Activated CD4-positive, alpha-beta T cell treated with anti-CD3 and anti-CD28 coated beads, Interleukin-2, amount 50 U/mL, for 48 hours (primary cell): ENCODE results near the gene LRP3.
"Not testable (repeated sequence)": the region's sequence is repeated elsewhere in the genome, so short reads cannot be mapped to it uniquely, and the experiment has no call there.

Source experiments
- DNase-seq, 2 experiments: peaks; one replicate each; pipeline ENCODE4 v3.0.0-alpha.2; 2020

Gene LRP3

DNA sequence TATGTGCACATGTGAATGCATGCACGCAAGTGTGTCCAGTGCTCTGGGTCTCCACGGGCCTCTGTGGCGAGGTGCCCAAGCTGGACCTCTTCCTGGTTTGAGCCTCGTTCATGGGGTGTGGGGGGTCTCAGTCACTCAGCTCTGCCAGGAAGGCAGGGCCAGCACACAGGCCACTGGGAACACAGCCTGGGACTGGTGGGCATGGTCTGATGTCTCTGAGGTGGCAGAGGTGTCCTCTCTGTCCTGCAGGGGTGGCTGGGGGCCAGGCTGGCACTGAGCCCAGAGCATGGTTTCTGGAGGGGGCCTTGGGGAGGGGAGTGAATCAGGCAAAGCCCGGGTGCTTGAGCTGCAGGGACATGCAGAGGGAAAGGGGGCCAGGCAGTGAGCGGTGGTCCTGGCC is 9.4 kb downstream of the LRP3 start:
- no peak for DNase-seq

DNA sequence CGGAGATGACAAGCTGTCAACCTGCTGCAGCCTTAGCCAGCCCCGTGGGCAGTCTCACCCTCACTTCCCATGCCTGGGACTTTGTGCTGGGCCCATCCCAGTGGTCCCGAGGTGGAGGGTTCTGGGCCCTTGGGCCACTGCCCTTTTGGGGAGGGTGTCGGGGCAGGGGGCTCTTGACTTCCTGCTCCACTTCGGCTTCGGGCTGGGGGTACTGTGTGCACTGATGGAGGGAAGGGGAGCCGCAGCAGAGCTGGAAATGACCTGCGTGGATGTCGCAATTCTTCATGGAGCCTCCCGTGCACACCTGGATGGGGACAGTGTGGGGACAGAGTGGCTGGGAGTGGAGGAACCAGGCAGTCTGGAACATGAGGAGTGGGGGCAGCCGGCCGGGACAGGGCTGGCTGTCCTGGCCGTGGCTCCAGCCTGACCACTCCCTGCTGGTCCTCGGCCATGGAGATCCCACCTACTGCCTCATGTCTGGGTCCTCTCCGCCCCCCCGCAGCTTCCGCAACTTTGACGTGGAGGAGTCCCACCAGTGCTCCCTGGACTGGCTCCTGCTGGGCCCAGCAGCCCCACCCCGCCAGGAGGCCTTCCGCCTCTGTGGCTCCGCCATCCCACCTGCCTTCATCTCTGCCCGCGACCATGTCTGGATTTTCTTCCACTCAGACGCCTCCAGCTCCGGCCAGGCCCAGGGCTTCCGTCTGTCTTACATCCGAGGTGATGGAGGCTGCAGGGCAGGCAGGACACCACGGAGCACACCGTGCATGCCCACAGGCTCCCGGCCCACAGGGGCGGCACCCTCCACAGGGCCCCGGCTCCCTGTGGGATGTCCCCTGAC is 10.2 kb downstream of the LRP3 start:
- DNase-seq: no peak

GRCh38 chr19:33205110-33205509 is 11.0 kb downstream of the LRP3 start:
- DNase-seq: no peak

DNA sequence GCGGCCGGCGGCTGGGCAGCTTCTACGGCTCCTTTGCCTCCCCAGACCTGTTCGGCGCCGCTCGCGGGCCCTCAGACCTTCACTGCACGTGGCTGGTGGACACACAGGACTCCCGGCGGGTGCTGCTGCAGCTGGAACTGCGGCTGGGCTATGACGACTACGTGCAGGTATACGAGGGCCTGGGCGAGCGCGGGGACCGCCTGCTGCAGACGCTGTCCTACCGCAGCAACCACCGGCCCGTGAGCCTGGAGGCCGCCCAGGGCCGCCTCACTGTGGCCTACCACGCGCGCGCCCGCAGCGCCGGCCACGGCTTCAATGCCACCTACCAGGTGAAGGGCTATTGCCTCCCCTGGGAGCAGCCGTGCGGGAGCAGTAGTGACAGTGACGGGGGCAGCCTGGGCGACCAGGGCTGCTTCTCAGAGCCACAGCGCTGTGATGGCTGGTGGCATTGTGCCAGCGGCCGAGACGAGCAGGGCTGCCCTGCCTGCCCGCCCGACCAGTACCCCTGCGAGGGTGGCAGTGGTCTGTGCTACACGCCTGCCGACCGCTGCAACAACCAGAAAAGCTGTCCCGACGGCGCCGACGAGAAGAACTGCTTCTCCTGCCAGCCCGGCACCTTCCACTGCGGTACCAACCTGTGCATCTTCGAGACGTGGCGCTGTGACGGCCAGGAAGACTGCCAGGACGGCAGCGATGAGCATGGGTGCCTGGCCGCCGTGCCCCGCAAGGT is 11.6 kb downstream of the LRP3 start:
- no peak for DNase-seq

DNA sequence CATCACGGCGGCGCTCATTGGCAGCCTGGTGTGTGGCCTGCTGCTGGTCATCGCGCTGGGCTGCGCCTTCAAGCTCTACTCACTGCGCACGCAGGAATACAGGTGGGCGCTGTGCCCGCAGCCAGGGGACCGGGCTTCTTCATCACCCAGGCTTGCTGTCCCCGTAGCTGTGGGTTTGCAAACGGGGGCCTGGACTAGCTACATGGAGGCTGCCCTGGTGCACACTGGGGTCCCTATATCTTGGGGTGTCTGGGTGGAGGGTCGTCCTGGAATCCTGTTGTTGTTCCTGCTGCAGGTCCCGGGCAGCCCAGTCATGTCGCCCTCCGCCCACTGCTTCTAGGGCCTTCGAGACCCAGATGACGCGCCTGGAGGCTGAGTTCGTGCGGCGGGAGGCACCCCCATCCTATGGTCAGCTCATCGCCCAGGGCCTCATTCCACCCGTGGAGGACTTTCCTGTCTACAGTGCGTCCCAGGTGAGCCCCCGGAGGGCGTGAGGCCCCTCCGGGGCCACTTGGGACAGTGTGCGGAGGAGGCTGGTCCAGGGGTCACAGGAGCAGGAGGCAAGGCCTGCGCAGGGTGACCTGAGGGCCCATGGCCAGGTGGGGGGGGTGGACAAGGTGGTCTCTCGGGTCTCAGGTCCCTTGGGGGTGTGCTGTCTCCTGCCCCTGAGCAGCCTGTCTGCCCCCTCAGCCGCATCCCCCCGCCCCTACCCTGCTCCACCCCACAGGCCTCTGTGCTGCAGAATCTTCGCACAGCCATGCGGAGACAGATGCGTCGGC is 12.3 kb downstream of the LRP3 start:
- DNase-seq: no peak

DNA sequence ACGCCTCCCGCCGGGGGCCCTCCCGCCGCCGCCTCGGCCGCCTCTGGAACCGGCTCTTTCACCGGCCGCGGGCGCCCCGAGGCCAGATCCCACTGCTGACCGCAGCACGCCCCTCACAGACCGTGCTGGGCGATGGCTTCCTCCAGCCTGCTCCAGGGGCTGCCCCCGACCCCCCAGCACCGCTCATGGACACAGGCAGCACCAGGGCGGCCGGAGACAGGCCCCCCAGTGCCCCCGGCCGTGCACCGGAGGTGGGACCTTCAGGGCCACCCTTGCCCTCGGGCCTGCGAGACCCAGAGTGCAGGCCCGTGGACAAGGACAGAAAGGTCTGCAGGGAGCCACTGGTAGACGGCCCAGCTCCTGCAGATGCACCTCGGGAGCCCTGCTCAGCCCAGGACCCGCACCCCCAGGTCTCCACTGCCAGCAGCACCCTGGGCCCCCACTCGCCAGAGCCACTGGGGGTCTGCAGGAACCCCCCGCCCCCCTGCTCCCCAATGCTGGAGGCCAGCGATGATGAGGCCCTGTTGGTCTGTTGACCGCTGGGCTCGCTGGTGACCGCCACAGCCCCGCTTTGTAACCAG is 13.0 kb downstream of the LRP3 start:
- DNase-seq: no peak

GRCh38 chr19:33207903-33208302 is 13.8 kb downstream of the LRP3 start:
- DNase-seq: no peak

DNA sequence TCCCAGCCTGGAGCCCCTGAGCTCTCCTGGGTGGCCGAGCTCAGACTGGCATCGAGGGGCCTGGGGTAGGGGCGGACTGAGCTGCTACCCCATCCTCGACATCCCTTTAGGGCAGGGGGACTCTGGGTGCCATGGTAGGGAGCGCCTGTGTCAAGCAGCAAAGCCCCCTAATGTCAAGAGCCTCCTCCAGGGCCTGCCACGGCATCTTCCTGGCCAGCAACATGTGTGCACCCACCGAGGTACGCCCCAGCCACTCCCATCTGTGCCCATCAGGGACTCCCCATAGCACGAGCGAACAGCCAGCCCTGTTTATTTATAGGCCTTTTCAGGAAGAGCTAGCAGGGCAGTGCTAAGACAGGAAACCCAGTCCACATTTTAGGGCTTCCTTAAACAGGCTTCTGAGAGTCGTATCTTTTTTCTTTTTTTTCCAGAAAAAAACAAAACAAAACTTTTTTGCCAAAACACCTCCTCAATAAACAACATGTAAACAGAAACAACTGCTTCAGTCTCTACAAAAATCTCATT is 14.3 kb downstream of the LRP3 start:
- no peak for DNase-seq

DNA sequence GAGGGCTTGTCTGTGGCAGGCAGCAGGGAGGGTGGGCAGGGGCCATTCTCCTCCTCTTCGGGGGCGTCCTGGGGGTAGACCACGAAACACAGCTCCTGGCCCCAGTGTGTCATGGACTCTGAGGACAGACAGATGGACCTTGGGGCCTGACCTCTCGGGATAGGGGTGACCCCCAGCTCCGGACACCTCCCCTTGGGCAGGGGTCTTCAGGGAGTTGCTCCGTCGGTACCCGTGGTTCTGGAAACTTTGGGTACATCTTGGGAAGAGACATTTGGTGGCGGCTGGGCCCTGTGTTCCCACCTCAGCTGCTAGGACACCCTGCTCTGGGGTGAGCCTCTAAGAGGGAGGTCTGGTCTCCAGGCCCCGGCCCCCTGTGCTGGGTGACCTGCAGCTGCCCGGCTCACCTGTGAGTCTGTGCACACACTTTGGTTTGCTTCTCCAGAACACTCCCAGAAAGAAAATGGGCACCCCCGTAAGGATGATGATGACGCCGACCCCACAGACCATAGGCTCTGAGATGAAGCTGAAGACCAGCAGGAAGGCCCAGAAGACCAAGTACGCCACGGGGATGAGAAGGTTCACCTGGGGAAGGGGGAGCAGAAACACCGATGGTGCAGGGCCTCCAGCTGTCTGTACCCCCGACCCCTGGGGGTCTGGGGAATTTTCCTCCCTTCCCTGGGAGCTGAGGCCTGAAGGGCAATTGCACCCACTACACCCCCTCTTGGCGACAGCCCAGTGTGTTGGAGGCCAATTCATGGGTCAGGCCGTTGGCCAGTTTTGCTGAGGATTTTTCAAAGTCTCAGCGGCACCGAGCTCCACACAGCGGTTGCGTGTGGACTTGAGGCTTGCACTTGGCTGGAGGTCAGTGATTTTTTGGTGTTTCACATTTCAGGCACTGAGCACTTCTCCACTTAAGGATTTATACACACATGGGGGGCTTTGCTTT is 15.0 kb downstream of the LRP3 start:
- DNase-seq: no peak

GRCh38 chr19:33209850-33210230 is 15.7 kb downstream of the LRP3 start:
- not testable (repeated sequence) for DNase-seq

- no peak for DNase-seq
Observed at GRCh38 chr19:33210266-33210940, 16.3 kb downstream of the LRP3 start.

DNA sequence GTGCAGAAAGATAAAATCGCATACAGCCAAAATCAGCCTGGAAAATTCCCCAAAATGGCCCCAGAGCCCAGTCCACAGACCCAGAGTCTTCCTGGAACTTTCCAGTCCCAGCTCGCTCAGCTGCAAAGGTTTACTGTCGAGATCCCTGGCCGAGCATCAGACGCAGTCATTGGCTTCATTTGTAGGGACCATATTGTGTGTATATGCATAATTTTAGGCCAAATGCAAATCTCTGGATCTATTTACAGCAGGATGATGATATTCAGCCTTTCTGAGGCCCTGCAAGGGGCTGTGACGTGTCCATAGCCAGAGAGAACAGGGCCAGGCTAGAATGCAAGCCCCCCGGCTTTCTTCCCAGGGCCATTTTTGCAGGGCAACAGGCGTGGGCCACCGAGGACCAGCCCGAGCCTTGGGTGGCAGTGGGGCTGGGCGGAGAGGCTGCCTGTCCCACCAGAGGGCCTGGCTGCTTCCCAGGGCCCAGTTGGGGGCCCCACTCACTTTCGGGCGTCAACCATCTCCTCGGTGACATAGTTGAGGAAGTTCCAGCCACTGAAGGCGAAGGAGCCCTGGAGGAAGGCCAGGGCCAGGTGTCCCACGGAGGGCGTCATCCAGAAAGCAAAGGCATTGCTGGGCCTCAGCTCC is 17.8 kb downstream of the LRP3 start:
- DNase-seq: no peak

- no peak for DNase-seq
Observed at GRCh38 chr19:33212436-33213172, 18.5 kb downstream of the LRP3 start.

DNA sequence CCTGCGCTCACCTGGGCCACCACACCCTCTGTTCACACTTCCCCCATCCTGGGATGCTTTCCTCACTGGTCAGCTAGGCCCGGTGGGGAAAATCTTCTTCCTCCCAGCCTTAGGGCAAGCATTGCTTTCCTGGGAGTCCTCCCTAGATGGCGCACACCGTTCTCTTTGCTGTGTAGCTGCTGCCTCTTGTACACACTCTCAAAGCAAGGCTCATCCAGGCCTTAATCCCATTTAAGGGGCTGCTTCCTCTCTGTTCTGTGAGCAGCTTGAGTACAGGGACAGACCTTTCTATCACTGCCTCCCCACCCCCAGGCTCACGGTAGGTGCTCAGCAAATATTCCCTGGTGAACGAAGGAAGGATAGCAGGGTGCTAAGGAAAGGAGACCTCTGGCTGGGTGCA is 20.5 kb downstream of the LRP3 start:
- no peak for DNase-seq

DNA sequence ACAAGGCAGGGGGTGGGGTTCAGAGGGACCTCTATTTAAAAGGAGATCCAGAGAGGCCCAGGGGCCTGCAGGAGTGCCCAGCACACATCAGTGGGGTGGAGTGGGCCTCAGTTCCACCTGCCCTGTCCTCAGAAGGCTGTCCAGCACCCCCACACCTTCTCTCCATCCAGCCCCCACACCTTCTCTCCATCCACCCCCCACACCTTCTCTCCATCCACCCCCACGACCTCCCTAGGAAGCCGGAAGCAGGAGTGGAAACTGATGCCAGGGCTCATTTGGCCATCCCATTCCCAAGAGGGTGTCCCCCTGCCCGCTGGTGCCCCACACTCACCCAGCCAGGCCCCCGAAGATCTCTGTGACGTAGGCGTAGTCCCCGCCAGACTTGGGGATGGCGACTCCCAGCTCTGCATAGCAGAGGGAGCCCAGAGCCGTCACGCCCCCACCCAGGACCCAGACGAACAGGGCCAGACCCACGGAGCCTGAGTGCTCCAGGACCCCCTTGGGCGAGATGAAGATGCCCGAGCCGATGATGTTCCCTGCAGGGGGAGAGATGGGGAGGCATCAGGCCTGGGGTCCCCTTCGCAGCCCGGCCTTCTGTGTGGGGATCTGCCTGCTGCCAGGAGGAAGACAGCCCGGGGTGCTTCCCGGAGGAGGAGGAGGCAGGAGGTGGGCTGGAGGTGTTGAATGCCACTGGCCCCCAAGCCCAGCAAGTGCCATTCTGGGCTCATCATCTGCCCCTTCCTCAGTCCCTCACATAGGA is 21.5 kb downstream of the LRP3 start:
- DNase-seq: no peak

DNA sequence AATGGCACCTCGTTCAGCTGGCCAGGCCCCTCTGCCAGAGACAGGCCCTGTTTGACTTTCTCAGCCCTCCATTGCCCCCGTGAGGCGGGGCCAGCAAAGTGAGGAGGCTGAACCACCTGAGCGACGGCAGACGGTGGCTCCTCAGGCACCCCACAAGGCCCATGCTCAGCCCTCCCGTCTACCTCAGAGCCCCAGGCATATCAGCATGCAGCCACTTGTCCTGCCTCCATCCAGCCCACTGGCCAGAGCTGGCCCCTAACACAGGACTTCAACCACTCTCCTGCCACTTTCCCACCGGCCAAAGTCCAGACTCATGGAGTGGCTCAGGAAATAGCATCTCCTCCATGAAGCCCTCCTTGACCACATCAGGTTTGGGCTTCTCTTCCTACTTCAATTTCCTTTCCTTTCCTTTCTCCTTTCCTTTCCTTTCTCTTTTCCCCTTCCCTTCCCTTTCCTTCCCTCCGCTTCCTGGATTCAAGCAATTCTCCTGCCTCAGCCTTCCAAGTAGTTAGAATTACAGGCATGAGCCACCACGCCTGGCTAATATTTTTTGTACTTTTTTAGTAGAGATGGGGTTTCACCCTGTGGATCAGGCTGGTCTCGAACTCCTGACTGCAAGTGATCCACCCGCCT is 22.2 kb downstream of the LRP3 start:
- DNase-seq: no peak

GRCh38 chr19:33217881-33218280 is 23.8 kb downstream of the LRP3 start:
- DNase-seq: no peak

- DNase-seq: no peak
Observed at GRCh38 chr19:33219261-33219815, 25.2 kb downstream of the LRP3 start.
